CD4-positive, alpha-beta T cell (primary cell): ENCODE data around the gene BCAT1. TPM values are rescaled to one million over a fixed set of nuclear protein-coding genes. Genes with fewer than 3 reads are reported as not detected.

Experiments used
- ATAC-seq: fragments of 200-7000 bp; cut with Tn5 transposase; one replicate; pipeline ENCODE4 v1.10.0; 2022; ENCODE audit warnings: mild to moderate bottlenecking; ENCODE audit not compliant: poor library complexity
- CTCF ChIA-PET: fragments of 350-600 bp; sonication (Branson Sonifier 250); formaldehyde crosslinking; loops from one replicate; lab custom pipeline; 2021; ENCODE audit warnings: antibody characterized with exemption, inconsistent platforms; lab: Charles Lee
- POLR2A ChIA-PET: fragments of 350-600 bp; sonication (Branson Sonifier 250); formaldehyde crosslinking; loops from one replicate; lab custom pipeline; 2021; ENCODE audit warnings: antibody characterized with exemption, inconsistent platforms; lab: Charles Lee
- DNase-seq, 14 experiments: peaks; one replicate each; pipeline ENCODE4 v3.0.0-alpha.2; 2013 to 2020; ENCODE audit warnings: mixed read lengths in 2 of 14
- H3K27ac ChIP-seq, 2 donors: one replicate each; pipeline versions ENCODE4 v1.5.1 to v1.7.0; 2013; ENCODE audit warnings: low read length in 2 of 2, low read depth in 1 of 2, mild to moderate bottlenecking in 1 of 2
- H3K27me3 ChIP-seq, 2 experiments: 1 replicate in 1 of 2; 2 replicates in 1 of 2; pipeline versions ENCODE4 v1.6.1 to v1.7.0; 2013; ENCODE audit warnings: low read length in 2 of 2, control low read depth in 1 of 2, mild to moderate bottlenecking in 1 of 2, moderate library complexity in 1 of 2; ENCODE audit not compliant: insufficient read depth in 2 of 2, control insufficient read depth in 1 of 2
- H3K36me3 ChIP-seq: one replicate; pipeline ENCODE4 v1.6.1; 2013; ENCODE audit warnings: low read length, control low read depth; ENCODE audit not compliant: insufficient read depth
- H3K4me1 ChIP-seq: one replicate; pipeline ENCODE4 v1.6.1; 2013; ENCODE audit warnings: low read length, control low read depth; ENCODE audit not compliant: insufficient read depth
- H3K4me3 ChIP-seq: one replicate; pipeline ENCODE4 v1.5.1; 2013; ENCODE audit warnings: mild to moderate bottlenecking, low read length, moderate library complexity
- H3K9me3 ChIP-seq, 2 experiments: 1 replicate in 1 of 2; 2 replicates in 1 of 2; pipeline versions ENCODE4 v1.6.1 to v1.7.0; 2013; ENCODE audit warnings: low read length in 2 of 2, mild to moderate bottlenecking in 2 of 2, control low read depth in 1 of 2, moderate library complexity in 1 of 2; ENCODE audit not compliant: control insufficient read depth in 1 of 2, insufficient read depth in 1 of 2
- H3K27ac Mint-ChIP-seq: one replicate; pipeline ENCODE4 v1.8.0; 2020; ENCODE audit warnings: mixed read lengths
- H3K27me3 Mint-ChIP-seq: one replicate; pipeline ENCODE4 v1.8.0; 2021; ENCODE audit warnings: mixed read lengths
- H3K36me3 Mint-ChIP-seq: one replicate; pipeline ENCODE4 v1.8.0; 2021; ENCODE audit warnings: low read depth, mixed read lengths
- H3K4me1 Mint-ChIP-seq: one replicate; pipeline ENCODE4 v1.8.0; 2021; ENCODE audit warnings: low read depth, mixed read lengths
- H3K4me3 Mint-ChIP-seq: one replicate; pipeline ENCODE4 v1.8.0; 2020; ENCODE audit warnings: mild to moderate bottlenecking, mixed read lengths
- H3K9me3 Mint-ChIP-seq: one replicate; pipeline ENCODE4 v1.8.0; 2020; ENCODE audit warnings: mixed read lengths
- intact Hi-C, 2 experiments: fragments of 100-400 bp; cut with DNase I in 1 of 2; cut with micrococcal nuclease in 1 of 2; formaldehyde crosslinking; loops; one replicate each; pipeline versions ENCODE4 v1.15.1 to v1.9.0; 2023 to 2025; cut with DNase I, micrococcal nuclease
- total RNA-seq, 174 experiments: library from RNA in 2 of 174; stranded (reverse) in 2 of 174; gene quantifications; one replicate each; pipeline ENCODE4 v1.2.3 and lab custom pipeline; 2021 to 2026
- TF ChIP-seq, protein P1 (sequence below): fragments of 200-600 bp; IDR thresholded peaks from one replicate; pipeline ENCODE4 v1.8.0; 2022; ENCODE audit warnings: antibody characterized with exemption, mild to moderate bottlenecking

Gene BCAT1
- total RNA-seq, 2 experiments from 2014 or later, result 0.34 to 0.91 TPM

DNA sequence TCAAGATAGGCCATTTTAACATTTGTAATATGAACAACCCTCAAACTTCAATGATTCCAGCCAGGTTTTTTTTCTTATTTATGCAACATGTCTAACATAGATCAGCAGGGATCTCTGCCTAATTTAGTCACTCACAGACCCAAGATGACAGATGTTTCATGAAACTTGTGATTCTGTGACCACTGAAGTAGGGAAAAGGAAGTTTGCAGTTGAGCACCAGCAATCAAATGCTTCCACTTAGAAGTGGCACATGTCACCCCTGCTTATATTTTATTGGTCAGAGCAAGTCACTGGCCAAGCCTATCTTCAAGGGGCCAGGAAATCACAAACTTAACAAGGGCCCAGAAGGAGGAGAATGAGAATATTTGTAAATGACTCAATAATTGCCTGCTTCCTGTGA lies 150.6 kb downstream of the BCAT1 start:
- H3K9me3 ChIP-seq, result peaks cover 0 to 1% of the 10 kb centered on the region in 2 experiments
- peaks cover 2% of the 10 kb centered on the region for H3K9me3 Mint-ChIP-seq
- POLR2A ChIA-PET, result no interaction called here
- H3K27ac ChIP-seq, result no peak overlapping the region
- ATAC-seq (no peak), DNase-seq (no peak)
- intact Hi-C loops, result no loop called here
- H3K4me1 Mint-ChIP-seq, result peaks cover 25% of the 10 kb centered on the region
- no peak overlapping the region for H3K4me3 Mint-ChIP-seq
- no peaks in the 10 kb centered on the region for H3K36me3 Mint-ChIP-seq
- no peaks in the 10 kb centered on the region for H3K36me3 ChIP-seq
- no peak overlapping the region for H3K4me3 ChIP-seq
- H3K4me1 ChIP-seq, result peaks cover 2% of the 10 kb centered on the region
- no peak overlapping the region for H3K27ac Mint-ChIP-seq
- CTCF ChIA-PET, result no interaction called here
- TF ChIP-seq, protein P1, sequence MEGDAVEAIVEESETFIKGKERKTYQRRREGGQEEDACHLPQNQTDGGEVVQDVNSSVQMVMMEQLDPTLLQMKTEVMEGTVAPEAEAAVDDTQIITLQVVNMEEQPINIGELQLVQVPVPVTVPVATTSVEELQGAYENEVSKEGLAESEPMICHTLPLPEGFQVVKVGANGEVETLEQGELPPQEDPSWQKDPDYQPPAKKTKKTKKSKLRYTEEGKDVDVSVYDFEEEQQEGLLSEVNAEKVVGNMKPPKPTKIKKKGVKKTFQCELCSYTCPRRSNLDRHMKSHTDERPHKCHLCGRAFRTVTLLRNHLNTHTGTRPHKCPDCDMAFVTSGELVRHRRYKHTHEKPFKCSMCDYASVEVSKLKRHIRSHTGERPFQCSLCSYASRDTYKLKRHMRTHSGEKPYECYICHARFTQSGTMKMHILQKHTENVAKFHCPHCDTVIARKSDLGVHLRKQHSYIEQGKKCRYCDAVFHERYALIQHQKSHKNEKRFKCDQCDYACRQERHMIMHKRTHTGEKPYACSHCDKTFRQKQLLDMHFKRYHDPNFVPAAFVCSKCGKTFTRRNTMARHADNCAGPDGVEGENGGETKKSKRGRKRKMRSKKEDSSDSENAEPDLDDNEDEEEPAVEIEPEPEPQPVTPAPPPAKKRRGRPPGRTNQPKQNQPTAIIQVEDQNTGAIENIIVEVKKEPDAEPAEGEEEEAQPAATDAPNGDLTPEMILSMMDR, result no peak
- no peaks in the 10 kb centered on the region for H3K27me3 Mint-ChIP-seq
- H3K27me3 ChIP-seq, result no peaks in the 10 kb centered on the region

DNA sequence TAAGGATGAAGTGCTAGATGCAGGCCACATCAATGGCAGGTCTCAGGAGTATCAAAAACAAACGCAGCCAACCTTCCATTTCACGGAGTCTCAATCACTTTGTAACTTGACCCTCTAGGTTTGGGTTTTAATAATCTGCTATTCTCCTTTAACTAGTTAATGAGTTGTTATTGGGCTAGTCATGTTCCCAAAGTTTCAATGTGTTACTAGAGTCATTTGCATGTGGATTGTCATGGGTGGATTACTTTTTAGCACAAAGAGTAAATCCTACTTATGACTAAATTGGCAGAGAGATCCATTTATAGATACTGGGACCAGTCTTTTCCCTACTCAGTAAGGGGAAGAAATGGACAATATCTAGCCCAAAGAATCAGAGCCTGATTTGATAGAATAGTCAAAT lies 151.0 kb downstream of the BCAT1 start:
- Histone ChIP-seq H3K36me3 (no peaks in the 10 kb centered on the region), H3K4me1 (no peaks in the 10 kb centered on the region), H3K27ac (no peak overlapping the region), H3K4me3 (no peak overlapping the region), H3K9me3 (no peaks in the 10 kb centered on the region), H3K27me3 (no peaks in the 10 kb centered on the region)
- CTCF ChIA-PET, result no interaction called here
- Mint-ChIP-seq H3K4me1 (peaks cover 21% of the 10 kb centered on the region), H3K27me3 (no peaks in the 10 kb centered on the region), H3K4me3 (no peak overlapping the region), H3K9me3 (peaks cover 1% of the 10 kb centered on the region), H3K36me3 (no peaks in the 10 kb centered on the region), H3K27ac (no peak overlapping the region)
- DNase-seq (no peak), ATAC-seq (no peak)
- intact Hi-C loops, result no loop called here
- TF ChIP-seq, protein P1, result no peak
- POLR2A ChIA-PET, result no interaction called here

DNA sequence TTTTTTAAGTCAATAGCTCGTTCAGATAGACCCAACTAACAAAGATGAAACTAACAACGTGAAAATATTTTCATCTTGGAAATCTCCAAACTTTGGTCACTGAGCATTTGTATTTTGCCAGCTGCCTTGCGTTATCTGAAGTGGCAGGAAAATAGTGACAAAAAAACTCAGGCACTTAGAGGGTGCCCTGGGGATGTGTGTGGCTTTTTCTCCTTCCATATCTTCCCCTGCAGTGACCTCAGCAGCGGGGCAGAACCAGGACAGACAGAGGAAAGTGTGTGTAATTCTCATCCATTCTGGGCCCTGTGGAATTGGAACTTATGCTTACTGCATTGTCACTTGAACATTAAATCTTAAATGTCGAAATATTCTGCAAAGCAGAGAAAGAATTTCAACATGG lies 152.0 kb downstream of the BCAT1 start:
- Histone ChIP-seq H3K9me3 (no peaks in the 10 kb centered on the region), H3K36me3 (no peaks in the 10 kb centered on the region), H3K4me3 (no peak overlapping the region), H3K27me3 (no peaks in the 10 kb centered on the region), H3K4me1 (no peaks in the 10 kb centered on the region), H3K27ac (no peak overlapping the region)
- peaks cover 19% of the 10 kb centered on the region for H3K4me1 Mint-ChIP-seq
- intact Hi-C loops, result no loop called here
- H3K36me3 Mint-ChIP-seq, result no peaks in the 10 kb centered on the region
- H3K9me3 Mint-ChIP-seq, result no peaks in the 10 kb centered on the region
- TF ChIP-seq, protein P1, result no peak
- ATAC-seq (no peak), DNase-seq (no peak)
- ChIA-PET POLR2A (no interaction called here), CTCF (interaction anchor here (0.6 kb wide), 1 partner anchor 1350 kb away, joined by 4 read pairs; no protein-coding TSS in a partner anchor)
- H3K4me3 Mint-ChIP-seq, result peak overlapping the region; percentile 52
- no peak overlapping the region for H3K27ac Mint-ChIP-seq
- no peaks in the 10 kb centered on the region for H3K27me3 Mint-ChIP-seq
